ENCODE measurements around the gene HOTAIR.

The HOTAIR gene

DNA sequence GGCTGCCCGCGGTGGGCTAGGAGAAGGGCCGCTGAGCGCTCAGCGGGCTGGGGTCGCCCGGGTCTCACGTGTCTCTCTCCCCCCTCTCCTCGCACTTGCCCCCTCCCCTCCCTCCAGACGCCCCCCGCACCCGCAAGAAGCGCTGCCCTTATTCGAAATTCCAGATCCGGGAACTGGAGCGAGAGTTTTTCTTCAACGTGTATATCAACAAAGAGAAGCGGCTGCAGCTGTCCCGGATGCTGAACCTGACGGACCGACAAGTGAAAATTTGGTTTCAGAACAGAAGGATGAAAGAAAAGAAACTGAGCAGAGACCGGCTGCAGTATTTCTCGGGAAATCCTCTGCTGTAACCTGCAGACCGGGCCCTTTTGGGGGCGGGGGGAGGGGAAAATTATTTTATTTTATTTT, 314 bp upstream of the HOTAIR start:
- no peak for DNase-seq (ENCODE audit: low spot score)

- DNase-seq (ENCODE audit: low spot score): peak; percentile 89
Measured at GRCh38 chr12:53973236-53974042, 1.3 kb downstream of the HOTAIR start.

- DNase-seq (ENCODE audit: low spot score): no peak
Measured at GRCh38 chr12:53972722-53973235, 2.0 kb downstream of the HOTAIR start, which contains the start of gene HOXC11. Gene HOXC11, plus strand, starts transcription at chr12:53973126. Its CDS starts 116 bp downstream, at chr12:53973242.

- no peak for DNase-seq (ENCODE audit: low spot score)
Measured at GRCh38 chr12:53972152-53972702, 2.5 kb downstream of the HOTAIR start.

DNA sequence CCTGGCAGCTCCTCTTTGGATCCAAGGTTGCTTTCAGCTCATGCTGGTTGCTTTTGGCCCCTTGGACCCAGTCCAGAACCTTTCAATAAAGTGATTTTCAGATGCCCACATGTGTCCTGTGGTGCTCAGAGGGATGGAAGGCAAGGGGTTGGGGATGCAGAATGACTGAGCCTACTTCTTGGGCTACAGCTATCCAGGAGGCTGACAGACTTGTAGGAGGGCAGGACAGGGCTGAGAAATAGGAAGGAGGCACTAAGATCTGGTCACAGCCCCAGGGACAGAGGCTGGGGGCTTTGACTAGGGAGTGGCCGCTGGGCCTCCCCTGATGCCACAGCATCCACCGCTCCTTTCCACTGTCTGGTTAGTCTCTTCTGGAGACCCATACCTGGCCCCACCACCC, 3.1 kb downstream of the HOTAIR start:
- DNase-seq (ENCODE audit: low spot score): no peak

DNA sequence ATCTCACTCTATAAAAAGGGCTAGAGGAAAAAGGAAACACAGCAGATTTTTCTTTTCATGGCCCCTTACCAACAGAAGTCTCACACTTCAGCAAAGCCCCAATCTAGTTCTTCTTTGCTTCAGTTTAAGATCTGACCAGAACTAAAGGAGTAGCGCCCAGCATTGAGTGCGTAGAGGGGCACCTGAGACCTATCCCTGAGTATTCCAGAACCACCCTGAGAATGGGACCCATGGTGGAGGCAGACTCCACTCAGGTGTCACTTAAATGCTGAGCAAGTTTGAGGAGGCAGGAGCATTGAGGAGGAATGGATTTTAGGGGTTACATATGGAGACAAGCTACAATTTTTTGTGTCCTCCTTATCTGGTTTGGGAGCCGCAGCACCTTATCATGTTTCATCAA, 3.6 kb downstream of the HOTAIR start:
- DNase-seq (ENCODE audit: low spot score): no peak

DNA sequence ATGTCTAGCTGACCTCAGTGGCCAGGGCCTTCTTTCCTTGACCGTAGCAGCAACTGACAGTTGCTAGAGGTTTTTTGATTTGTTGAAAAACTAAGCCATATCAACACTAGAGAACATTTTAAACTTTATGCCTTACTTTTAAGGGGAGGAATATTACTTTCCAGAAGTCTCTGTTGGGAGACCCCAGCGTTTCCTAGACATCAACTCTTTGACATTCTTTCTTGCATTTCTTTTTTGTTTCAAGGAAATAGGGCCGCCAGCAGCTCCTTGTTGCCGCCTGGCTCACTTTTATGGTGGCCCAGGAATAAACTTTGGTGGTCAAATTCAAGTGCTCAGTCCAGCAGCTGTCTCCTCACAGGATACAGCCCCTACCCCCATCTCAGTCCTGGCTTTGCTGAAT, 4.3 kb downstream of the HOTAIR start:
- DNase-seq (ENCODE audit: low spot score): no peak

DNA sequence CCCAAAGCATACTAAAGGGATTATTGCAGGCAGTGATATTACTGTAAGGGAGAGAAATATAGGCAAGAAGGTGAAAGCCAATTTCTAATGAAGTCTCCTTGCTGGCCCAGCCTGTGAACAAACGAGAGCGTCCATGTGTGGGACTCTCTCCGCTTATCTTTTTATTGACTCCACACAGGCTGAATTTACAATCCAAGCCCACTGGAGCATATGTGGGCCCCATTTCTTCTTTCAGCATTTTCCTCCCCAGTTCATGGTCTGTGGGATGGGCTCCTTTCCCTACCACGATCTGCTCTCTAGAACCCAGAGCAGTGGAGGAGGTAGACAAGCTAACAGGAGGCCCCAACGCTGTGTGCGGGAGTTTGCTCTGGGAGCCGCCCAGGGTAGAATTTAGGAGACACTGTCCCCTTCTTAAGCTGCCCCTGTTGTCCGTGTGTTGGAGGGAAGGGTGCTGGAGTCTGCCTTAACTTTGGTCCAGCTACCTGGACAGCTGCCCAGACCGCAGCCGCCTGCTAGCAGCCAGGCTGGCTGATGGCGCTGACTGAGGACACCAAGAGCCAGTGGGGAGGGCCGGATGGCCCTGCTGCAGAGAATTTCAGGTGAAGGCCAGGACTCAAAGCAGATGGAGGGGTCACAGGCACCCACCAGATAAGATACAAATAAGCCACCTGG, 5.0 kb downstream of the HOTAIR start:
- DNase-seq (ENCODE audit: low spot score): no peak

GRCh38 chr12:53968214-53969127, 6.3 kb downstream of the HOTAIR start:
- DNase-seq (ENCODE audit: low spot score): no peak

- DNase-seq (ENCODE audit: low spot score): no peak
Measured at GRCh38 chr12:53967421-53967925, 7.3 kb downstream of the HOTAIR start.

GRCh38 chr12:53966385-53967133, 8.2 kb downstream of the HOTAIR start:
- no peak for DNase-seq (ENCODE audit: low spot score)

DNA sequence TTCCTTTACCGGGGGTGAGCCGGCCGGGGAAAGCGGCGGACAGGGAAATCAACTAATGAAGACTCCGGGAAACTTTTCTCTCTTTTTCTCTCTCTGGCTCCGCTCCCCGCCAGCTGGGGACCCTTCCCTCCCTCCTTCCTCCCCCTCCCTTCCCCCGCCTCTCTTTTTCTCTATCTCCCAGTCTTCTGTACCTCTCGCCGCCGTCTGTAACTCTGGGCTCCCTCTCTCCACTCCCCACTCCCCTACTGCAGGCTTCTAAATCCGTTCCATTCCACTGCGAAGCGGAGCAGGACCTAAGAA, 8.7 kb downstream of the HOTAIR start:
- DNase-seq (ENCODE audit: low spot score): no peak

GRCh38 chr12:53965281-53966084, 9.3 kb downstream of the HOTAIR start:
- DNase-seq (ENCODE audit: low spot score): no peak

GRCh38 chr12:53964315-53964713, 10.4 kb downstream of the HOTAIR start:
- DNase-seq (ENCODE audit: low spot score): no peak

DNA sequence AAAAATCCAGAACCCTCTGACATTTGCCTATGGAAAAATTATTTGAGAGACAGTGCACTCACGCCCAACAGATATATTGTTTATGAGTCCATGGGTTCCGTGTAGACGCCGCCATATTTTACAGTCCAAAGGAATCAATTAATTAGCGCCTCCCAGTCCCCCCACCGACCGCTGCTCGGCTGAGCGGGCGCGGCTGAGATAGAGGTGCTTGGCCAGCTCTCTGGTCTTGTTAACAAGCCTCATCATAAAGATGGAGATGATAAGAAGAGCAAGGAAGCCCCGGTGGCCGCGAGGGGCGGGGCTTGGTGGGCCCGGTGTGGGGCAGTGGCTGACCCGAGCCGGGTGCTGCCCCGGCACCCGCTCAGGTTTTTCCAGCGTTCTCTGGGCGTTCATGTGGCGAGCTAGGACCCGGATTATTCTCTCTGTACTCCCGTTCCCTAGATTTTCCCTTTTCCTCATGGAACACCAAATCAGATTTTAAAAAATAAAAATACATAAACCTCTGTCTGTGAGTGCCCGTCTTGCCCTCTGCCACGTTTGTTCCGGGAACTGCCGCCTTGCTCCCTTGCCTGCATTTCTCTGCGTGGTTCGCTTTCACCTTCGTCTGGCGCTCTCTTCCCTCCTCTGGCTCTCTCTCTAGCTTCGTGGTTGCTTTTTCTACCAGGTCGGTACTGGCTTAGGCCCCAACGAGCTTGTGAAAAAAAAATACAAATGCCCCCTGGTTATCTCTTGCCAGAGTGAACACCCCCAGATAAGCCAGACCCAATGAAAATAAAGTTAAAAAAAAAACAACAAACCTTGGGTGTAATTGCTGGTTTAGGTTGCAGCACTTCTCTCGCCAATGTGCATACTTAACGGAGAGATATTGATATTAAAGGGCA, 11.1 kb downstream of the HOTAIR start:
- no peak for DNase-seq (ENCODE audit: low spot score)

- no peak for DNase-seq (ENCODE audit: low spot score)
Measured at GRCh38 chr12:53963005-53963404, 11.7 kb downstream of the HOTAIR start.

DNA sequence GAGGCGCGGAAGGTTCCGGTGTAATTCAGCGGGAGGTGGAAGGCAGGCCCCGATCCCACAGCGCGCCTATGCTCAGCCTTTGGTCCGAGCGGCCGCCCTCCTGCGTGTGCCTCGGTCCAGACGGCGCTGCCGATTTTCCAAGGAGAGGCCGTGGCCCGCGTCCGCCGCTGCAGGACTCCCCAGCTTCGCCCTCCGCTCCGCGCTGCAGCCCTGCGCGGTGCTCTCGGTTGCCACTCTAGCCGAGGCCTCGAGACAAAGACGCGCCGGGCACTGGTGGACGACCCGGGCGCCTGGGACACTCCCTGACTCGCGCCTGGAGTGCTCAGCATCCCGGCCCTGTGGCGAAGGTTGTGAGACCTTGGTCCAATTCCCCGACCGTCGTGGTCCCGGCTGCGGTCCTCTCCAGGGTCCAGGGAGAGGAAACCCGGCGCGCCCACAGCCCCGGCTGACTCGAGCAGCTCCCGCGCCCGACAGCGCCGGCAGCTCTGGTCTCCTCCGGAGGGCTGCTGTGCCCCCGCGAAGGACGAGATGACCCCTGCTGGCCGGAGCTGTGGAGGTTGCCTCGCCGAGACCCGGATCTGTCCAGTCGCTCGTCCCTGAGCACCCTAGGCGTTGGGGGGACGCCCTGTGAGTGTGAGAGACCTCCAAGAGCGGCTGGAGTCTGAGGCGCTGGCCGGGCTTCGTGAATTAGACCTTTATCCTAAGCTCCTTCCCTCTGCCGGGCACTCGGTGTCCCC, 13.6 kb downstream of the HOTAIR start:
- DNase-seq (ENCODE audit: low spot score): no peak

GRCh38 chr12:53960187-53961024, 14.3 kb downstream of the HOTAIR start:
- DNase-seq (ENCODE audit: low spot score): no peak

All from GM03348 (cell line).